HUES64 (cell line): ENCODE measurements around the gene SEC61G.

Experiments
- H3K27ac ChIP-seq: 2 replicates; pipeline ENCODE4 v1.7.0; 2013; ENCODE audit warnings: low read depth, low read length, inconsistent platforms
- H3K27me3 ChIP-seq: 2 replicates; pipeline ENCODE4 v1.6.1; 2013; ENCODE audit warnings: mild to moderate bottlenecking, low read length; ENCODE audit not compliant: insufficient read depth
- H3K36me3 ChIP-seq: 2 replicates; pipeline ENCODE4 v1.6.1; 2013; ENCODE audit warnings: mild to moderate bottlenecking, low read length; ENCODE audit not compliant: insufficient read depth
- H3K4me1 ChIP-seq: 2 replicates; pipeline ENCODE4 v1.6.1; 2013; ENCODE audit warnings: mild to moderate bottlenecking, low read length, moderate library complexity; ENCODE audit not compliant: insufficient read depth
- H3K4me3 ChIP-seq: 2 replicates; pipeline ENCODE4 v1.5.1; 2013; ENCODE audit warnings: mild to moderate bottlenecking, low read length, moderate library complexity
- H3K9ac ChIP-seq: 2 replicates; pipeline ENCODE4 v1.6.1; 2013; ENCODE audit warnings: mild to moderate bottlenecking, low read depth, low read length
- H3K9me3 ChIP-seq: 2 replicates; pipeline ENCODE4 v1.6.1; 2013; ENCODE audit warnings: low read depth, low read length; ENCODE audit not compliant: insufficient read depth
- WGBS: fragments of 150-250, 120-280 bp; methylation state at CpG from one replicate; pipeline ENCODE4 v1.1.7; 2013; ENCODE audit warnings: missing lambda C conversion rate; 5-methylcytosine and 5-hydroxymethylcytosine counted together

SEC61G gene

GRCh38 chr7:54764861-54765260, 5.8 kb upstream of the SEC61G start:
- H3K4me1 ChIP-seq: no peaks in the 10 kb centered on the region
- WGBS: 96% methylated on average over 9 of the region's 9 CpGs
- H3K27ac ChIP-seq: no peak overlapping the region
- H3K27me3 ChIP-seq: no peaks in the 10 kb centered on the region
- no peaks in the 10 kb centered on the region for H3K9me3 ChIP-seq
- H3K36me3 ChIP-seq: no peaks in the 10 kb centered on the region
- no peak overlapping the region for H3K4me3 ChIP-seq
- no peak overlapping the region for H3K9ac ChIP-seq

DNA sequence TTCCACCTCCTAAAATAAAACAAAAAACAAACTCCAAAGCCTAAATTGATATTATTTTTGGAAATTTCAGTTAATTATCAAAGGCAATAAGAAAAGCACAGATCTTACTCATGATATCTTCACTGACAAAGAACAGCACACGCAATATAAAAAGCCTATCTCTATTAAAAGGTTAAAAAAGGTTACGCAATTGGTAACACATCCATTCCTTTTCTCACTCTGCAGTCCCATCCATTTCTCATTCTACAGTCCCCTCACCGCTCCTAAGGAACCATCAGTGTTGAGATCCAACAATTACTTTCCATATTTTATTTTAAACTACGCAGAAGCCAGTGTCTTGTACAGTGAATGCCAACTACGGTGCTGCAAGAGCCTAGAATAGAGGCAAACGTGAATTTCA, 1.3 kb downstream of the SEC61G start:
- Histone ChIP-seq H3K4me3 (peak overlapping the region; percentile 86), H3K9me3 (no peaks in the 10 kb centered on the region), H3K27me3 (no peaks in the 10 kb centered on the region), H3K4me1 (peaks cover 5% of the 10 kb centered on the region; the same call in 1 of the 2 replicates), H3K36me3 (peaks cover 46% of the 10 kb centered on the region), H3K9ac (peak overlapping the region; percentile 92; the same call in 1 of the 2 replicates), H3K27ac (no peak overlapping the region)
- WGBS: 73% methylated on average over 6 of the region's 6 CpGs

- 96% methylated on average over 6 of the region's 6 CpGs for WGBS
- Histone ChIP-seq H3K4me1 (no peaks in the 10 kb centered on the region), H3K36me3 (peaks cover 63% of the 10 kb centered on the region), H3K9me3 (no peaks in the 10 kb centered on the region), H3K9ac (no peak overlapping the region), H3K27ac (no peak overlapping the region), H3K27me3 (no peaks in the 10 kb centered on the region), H3K4me3 (no peak overlapping the region)
Measured at GRCh38 chr7:54749200-54749599, 9.8 kb downstream of the SEC61G start.

DNA sequence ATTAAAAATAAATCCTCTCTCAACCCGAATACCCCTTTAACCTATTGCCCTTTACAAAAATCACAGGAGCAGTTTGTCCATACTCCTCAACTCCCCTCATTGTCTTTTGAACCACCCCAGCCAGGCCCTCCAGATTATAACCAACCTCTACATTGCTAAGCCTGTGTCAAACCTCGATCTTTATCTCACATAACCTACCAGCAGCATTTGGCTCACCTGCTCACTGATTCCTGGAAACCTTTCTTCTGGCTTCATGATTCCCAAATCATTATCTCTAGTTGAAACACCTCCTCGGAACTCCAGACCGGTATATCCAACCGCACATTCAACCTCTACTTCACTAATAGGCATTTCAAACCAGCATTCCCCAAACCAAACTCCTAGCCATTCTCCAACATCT, 11.8 kb downstream of the SEC61G start:
- 95% methylated on average over 5 of the region's 5 CpGs for WGBS
- no peaks in the 10 kb centered on the region for H3K4me1 ChIP-seq
- peaks cover 43% of the 10 kb centered on the region for H3K36me3 ChIP-seq
- no peak overlapping the region for H3K9ac ChIP-seq
- no peaks in the 10 kb centered on the region for H3K9me3 ChIP-seq
- H3K27ac ChIP-seq: no peak overlapping the region
- H3K27me3 ChIP-seq: no peaks in the 10 kb centered on the region
- no peak overlapping the region for H3K4me3 ChIP-seq

DNA sequence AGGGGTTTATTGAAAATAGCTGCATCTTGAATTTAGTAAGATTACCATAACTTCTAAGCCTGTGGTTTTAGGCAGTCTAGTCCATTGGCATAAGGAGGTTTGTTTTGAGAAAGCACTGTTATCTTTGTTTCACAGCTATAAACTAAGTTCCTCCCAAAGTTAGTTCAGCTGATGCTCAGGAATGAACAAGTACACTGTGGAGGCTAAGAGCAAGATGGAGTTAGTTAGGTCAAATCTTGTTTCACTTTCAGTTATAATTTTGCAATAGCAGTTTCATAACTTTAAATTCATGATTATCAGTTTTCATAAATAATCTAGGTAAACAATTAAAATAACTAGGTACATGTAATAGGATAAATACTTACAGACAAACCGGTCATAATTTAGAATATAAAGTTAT, 15.4 kb downstream of the SEC61G start:
- H3K36me3 ChIP-seq: peaks cover 7% of the 10 kb centered on the region
- whole genome bisulfite sequencing: no CpG with 5 or more reads among the region's 1 CpG
- H3K9ac ChIP-seq: no peak overlapping the region
- no peaks in the 10 kb centered on the region for H3K27me3 ChIP-seq
- H3K4me3 ChIP-seq: no peak overlapping the region
- no peaks in the 10 kb centered on the region for H3K9me3 ChIP-seq
- H3K27ac ChIP-seq: no peak overlapping the region
- H3K4me1 ChIP-seq: no peaks in the 10 kb centered on the region; the same call in 1 of the 2 replicates

- Histone ChIP-seq H3K27ac (no peak overlapping the region), H3K4me3 (no peak overlapping the region), H3K9ac (no peak overlapping the region), H3K36me3 (no peaks in the 10 kb centered on the region), H3K27me3 (no peaks in the 10 kb centered on the region), H3K4me1 (no peaks in the 10 kb centered on the region; the same call in 1 of the 2 replicates), H3K9me3 (no peaks in the 10 kb centered on the region)
- WGBS: 100% methylated on average over 1 of the region's 1 CpG
Measured at GRCh38 chr7:54738737-54739136, 20.3 kb downstream of the SEC61G start.

GRCh38 chr7:54729107-54729506, 29.9 kb downstream of the SEC61G start:
- WGBS: 100% methylated on average over 1 of the region's 1 CpG
- Histone ChIP-seq H3K36me3 (no peaks in the 10 kb centered on the region), H3K9ac (no peak overlapping the region)

GRCh38 chr7:54728411-54728810, 30.6 kb downstream of the SEC61G start:
- Histone ChIP-seq H3K4me3 (no peak overlapping the region), H3K9me3 (no peaks in the 10 kb centered on the region), H3K9ac (no peak overlapping the region), H3K27ac (no peak overlapping the region), H3K27me3 (no peaks in the 10 kb centered on the region), H3K36me3 (no peaks in the 10 kb centered on the region), H3K4me1 (peaks cover 11% of the 10 kb centered on the region)
- 36% methylated on average over 4 of the region's 4 CpGs for WGBS

More at GRCh38 chr7:54729107-54729506, 29.9 kb downstream of the SEC61G start:
- Histone ChIP-seq H3K4me1 (peaks cover 11% of the 10 kb centered on the region), H3K9me3 (no peaks in the 10 kb centered on the region), H3K4me3 (no peak overlapping the region), H3K27ac (no peak overlapping the region), H3K27me3 (no peaks in the 10 kb centered on the region)

DNA sequence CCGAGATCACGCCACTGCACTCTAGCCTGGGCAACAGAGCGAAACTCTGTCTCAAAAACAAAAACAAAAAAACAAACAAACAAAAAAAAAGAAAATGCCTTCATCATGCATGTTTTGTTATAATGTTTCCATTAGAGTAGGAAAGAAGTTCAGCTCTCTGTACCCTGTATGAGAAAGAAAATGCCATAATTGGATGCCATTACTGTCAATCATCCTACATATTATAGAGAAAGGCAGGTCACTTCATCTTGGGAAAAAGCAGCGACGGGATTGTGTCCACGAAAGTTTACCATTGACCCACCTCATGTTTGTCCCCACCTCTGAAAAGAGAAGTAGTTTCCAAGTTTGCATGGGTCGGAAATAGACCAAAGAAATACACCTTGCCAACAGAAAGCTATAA, 33.8 kb downstream of the SEC61G start:
- peaks cover 11% of the 10 kb centered on the region for H3K4me1 ChIP-seq
- H3K27me3 ChIP-seq: no peaks in the 10 kb centered on the region
- no peak overlapping the region for H3K9ac ChIP-seq
- no peaks in the 10 kb centered on the region for H3K9me3 ChIP-seq
- no peak overlapping the region for H3K27ac ChIP-seq
- no peak overlapping the region for H3K4me3 ChIP-seq
- 97% methylated on average over 4 of the region's 7 CpGs for WGBS
- H3K36me3 ChIP-seq: no peaks in the 10 kb centered on the region

DNA sequence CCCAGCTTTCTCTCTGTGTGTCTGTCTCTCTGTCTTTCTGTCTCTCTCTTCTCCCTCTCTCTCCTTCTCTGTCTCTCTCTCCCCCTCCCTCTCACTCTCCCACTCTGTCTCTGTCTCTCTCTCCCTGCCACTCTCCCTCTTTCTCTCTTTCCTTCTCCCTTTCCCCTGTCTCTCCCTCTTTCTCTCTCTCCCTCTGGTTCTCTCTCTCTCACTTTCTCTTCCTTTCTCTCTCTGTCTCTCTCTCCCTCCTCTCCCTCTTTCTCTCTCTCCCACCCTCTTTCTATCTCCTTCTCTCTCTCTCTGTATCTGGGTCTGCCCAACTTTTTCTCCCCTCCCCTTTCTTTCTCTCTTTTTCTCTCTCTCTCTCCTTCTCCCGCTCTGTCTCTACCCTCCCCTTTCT, 36.5 kb downstream of the SEC61G start:
- no peaks in the 10 kb centered on the region for H3K27me3 ChIP-seq
- no peaks in the 10 kb centered on the region for H3K4me1 ChIP-seq
- 83% methylated on average over 1 of the region's 1 CpG for WGBS
- H3K4me3 ChIP-seq: no peak overlapping the region
- no peak overlapping the region for H3K27ac ChIP-seq
- H3K9ac ChIP-seq: no peak overlapping the region
- H3K36me3 ChIP-seq: no peaks in the 10 kb centered on the region
- peaks cover 5% of the 10 kb centered on the region; the same call in 1 of the 2 replicates for H3K9me3 ChIP-seq

DNA sequence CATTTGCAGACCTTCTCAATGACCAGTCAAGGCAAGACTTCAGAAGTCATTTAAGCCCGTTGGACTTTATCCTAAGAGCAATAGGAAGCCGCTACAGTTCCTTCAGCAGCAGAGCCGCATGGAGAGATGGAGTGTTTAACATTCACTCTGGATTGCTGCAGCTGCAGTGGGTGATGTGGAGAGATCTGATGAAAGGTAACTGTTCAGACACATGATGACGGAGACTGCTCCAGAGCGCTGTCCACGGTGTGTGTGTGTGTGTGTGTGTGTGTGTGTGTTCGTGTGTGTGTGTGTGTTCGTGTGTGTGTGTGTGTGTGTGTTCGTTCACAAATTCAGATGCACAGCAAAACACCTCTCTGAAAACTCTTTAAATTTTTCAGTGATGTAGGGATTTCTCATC, 37.0 kb downstream of the SEC61G start:
- H3K36me3 ChIP-seq: no peaks in the 10 kb centered on the region
- peaks cover 5% of the 10 kb centered on the region; the same call in 1 of the 2 replicates for H3K9me3 ChIP-seq
- H3K4me3 ChIP-seq: no peak overlapping the region
- no peaks in the 10 kb centered on the region for H3K27me3 ChIP-seq
- 88% methylated on average over 6 of the region's 9 CpGs for WGBS
- H3K9ac ChIP-seq: no peak overlapping the region
- no peaks in the 10 kb centered on the region for H3K4me1 ChIP-seq
- H3K27ac ChIP-seq: no peak overlapping the region

DNA sequence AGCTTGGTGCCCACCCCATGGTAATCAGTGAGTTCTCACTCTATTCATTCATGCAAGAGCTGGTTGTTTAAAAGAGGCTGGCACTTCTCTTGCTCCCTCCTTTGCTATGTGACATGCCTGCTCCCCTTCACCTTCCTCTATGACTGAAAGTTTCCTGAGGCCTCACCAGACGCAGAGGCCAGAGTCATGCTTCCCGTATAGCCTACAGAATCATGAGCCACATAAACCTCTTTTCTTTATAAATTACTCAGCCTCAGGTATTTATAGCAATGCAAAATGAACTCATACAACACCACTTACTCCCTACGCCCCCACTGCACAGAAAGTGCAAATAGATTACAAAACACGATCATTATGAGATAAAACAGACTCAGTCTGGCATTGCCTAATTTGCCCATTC, 39.0 kb downstream of the SEC61G start:
- Histone ChIP-seq H3K27ac (no peak overlapping the region), H3K36me3 (no peaks in the 10 kb centered on the region), H3K27me3 (no peaks in the 10 kb centered on the region), H3K4me3 (no peak overlapping the region), H3K4me1 (no peaks in the 10 kb centered on the region), H3K9me3 (peaks cover 5% of the 10 kb centered on the region; the same call in 1 of the 2 replicates), H3K9ac (no peak overlapping the region)
- 92% methylated on average over 4 of the region's 4 CpGs for WGBS
